Upper lobe of left lung (tissue), 4 donors: ENCODE results near the gene NAGPA.

Experiments used
- CTCF ChIP-seq, 6 experiments: fragments of 450-650 bp in 4 of 6; fragments of 200-600 bp in 2 of 6; sonication (generic) in 2 of 6; IDR thresholded peaks; one replicate each; pipeline ENCODE4 v1.5.1; 2016 to 2019; ENCODE audit warnings: antibody characterized with exemption in 6 of 6
- POLR2A ChIP-seq, 4 donors: fragments of 450-650 bp; IDR thresholded peaks; one replicate each; pipeline ENCODE4 v1.5.1; 2016 to 2017; ENCODE audit warnings: antibody characterized with exemption in 4 of 4, mild to moderate bottlenecking in 2 of 4

GRCh38 chr16:5036228-5037156, 2.8 kb upstream of the NAGPA start:
- TF ChIP-seq POLR2A (IDR thresholded peaks at IDR 0.05) (no peak), CTCF (IDR thresholded peaks at IDR 0.05) (no peak)
